Cardiac septum (tissue), 1 donor: Measurements from ENCODE around the gene HSDL2. TPM values are rescaled to one million over a fixed set of nuclear protein-coding genes. Genes with fewer than 3 reads are reported as not detected.
"Not testable (repeated sequence)": the region's sequence is repeated elsewhere in the genome, so short reads cannot be mapped to it uniquely, and the experiment has no call there.

Source experiments
- DNase-seq: peaks from one replicate; pipeline ENCODE4 v3.0.0-alpha.2; 2020; ENCODE audit warnings: low spot score
- intact Hi-C: fragments of 100-400 bp; cut with DNase I; formaldehyde crosslinking; loops from one replicate; pipeline ENCODE4 v1.14.0; 2022
- total RNA-seq: library from RNA; stranded (reverse); fragmentation: NEBNext Ultra II Directional; extraction: Animal tissue kit (Norgen Biotek cat#: 25700); gene quantifications from one replicate; pipeline ENCODE4 v1.2.1, GENCODE V29; 2021
- donor health status: DM: no; HTN: no; CAD: no.

The HSDL2 gene
- total RNA-seq, 1 donor from 2014 or later = 103 TPM

- intact Hi-C loops = loop anchor here (10.0 kb wide), 1 partner anchor 102 kb away; the partner anchor contains the start of gene KIAA1958
- DNase-seq = no peak
Measured at GRCh38 chr9:112382501-112383364, 2.8 kb downstream of the HSDL2 start.

- intact Hi-C loops = loop anchor here (10.0 kb wide), 1 partner anchor 101 kb away; the partner anchor contains the start of gene KIAA1958
- no peak for DNase-seq
Measured at GRCh38 chr9:112384219-112384618, 4.3 kb downstream of the HSDL2 start.

DNA sequence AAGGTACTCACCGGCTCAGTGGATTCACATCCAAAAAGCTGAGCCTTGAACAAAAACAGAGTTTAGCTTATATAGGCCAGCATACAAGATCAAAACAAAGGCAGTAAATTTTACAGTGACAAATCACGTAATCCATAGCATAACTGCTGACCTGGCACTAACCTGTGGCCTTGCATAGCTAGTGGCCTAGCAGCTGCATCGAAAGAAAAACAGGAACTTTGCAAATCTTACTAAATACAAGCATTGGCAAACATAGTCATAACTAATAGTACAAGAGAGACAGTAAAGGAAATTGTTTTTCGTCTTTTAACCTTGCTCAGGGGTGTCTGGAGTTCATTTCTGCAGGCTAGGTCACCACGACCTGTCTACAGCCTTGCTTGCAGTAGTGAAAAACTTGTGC, 4.8 kb downstream of the HSDL2 start:
- intact Hi-C loops = loop anchor here (10.0 kb wide), 1 partner anchor 100 kb away; the partner anchor contains the start of gene KIAA1958
- DNase-seq = no peak

DNA sequence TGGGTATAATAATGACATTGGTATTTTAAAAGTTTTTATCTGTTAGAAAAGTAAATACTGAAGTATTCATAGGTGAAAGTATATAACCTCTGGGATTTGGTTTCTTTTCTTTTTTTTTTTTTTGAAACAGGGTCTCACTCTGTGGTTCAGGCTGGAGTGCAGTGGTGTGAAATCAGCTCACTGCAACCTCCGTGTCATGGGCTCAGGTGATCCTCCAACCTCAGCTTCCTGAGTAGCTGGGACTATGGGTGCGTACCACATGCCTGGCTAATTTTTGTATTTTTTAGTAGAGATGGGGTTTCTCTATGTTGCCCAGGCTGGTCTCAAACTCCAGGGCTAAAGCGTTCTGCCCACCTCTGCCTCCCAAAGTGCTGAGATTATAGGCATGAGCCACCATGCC, 7.2 kb downstream of the HSDL2 start:
- no peak for DNase-seq
- intact Hi-C loops = loop anchor here (10.0 kb wide), 1 partner anchor 98 kb away; the partner anchor contains the start of gene KIAA1958

GRCh38 chr9:112389897-112390296, 10.0 kb downstream of the HSDL2 start:
- intact Hi-C loops = loop anchor here (10.0 kb wide), 1 partner anchor 95 kb away; the partner anchor contains the start of gene KIAA1958
- not testable (repeated sequence) for DNase-seq

GRCh38 chr9:112391936-112392560, 12.1 kb downstream of the HSDL2 start:
- intact Hi-C loops, DNase-seq: not testable (repeated sequence)

DNA sequence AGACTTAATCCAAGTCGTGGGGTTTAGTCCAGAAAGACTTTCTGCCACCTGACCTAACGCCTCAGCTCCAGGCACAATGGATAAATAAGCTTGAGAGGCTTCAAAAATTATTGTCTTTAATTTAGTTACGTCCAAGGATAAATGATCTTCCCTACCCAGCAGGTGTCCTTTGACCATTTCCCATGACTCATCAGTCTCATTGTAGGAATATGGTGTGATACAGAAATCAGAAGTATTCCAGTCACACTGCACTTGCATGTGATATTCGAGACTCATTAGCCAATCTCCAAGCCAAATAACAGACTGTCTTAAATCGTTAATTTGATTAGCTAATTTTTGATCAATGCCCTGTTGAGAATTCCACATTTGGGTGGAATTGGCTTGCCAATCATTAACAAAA, 13.2 kb downstream of the HSDL2 start:
- DNase-seq, intact Hi-C loops: not testable (repeated sequence)

DNA sequence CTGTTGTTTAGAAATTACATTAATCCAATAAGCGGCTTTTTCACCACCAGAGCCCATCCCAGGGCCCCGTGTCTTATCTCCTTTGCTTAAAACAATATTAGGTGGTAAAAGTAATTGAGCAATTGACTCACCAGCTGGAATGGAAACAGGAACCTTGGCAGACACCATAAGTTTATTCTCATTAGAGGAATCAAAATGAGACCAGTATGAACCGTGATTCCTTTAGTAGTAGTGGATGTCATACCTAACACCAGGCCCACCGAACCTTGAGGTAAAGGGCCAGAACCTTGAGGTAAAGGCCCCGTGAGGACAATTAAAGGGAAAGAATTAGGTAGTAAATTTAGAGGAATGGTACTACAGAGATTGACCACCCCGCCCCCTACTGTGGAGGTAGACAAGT, 16.5 kb downstream of the HSDL2 start:
- intact Hi-C loops = no loop called here

DNA sequence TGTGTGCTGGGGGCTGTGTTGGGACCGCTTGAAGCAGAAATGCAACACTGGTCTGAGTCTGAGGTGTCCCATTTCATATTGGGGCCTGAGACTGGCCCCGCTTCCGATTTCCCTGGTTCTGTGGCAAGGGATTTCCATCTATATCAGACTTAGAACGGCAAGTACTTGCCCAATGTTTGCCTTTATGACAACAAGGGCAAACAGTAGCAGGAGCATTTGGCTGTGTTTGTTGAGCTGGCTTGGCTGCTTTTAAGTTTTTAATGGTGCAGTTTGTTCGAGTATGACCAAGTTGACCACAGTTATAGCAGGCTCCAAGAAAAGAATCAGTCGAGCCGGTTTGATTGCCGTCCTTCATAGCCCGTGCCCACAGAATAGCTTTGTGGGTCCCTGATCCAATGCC, 17.0 kb downstream of the HSDL2 start:
- intact Hi-C loops = no loop called here
- no peak for DNase-seq

More for the DNA sequence above, 16.5 kb downstream of the HSDL2 start:
- DNase-seq = no peak

DNA sequence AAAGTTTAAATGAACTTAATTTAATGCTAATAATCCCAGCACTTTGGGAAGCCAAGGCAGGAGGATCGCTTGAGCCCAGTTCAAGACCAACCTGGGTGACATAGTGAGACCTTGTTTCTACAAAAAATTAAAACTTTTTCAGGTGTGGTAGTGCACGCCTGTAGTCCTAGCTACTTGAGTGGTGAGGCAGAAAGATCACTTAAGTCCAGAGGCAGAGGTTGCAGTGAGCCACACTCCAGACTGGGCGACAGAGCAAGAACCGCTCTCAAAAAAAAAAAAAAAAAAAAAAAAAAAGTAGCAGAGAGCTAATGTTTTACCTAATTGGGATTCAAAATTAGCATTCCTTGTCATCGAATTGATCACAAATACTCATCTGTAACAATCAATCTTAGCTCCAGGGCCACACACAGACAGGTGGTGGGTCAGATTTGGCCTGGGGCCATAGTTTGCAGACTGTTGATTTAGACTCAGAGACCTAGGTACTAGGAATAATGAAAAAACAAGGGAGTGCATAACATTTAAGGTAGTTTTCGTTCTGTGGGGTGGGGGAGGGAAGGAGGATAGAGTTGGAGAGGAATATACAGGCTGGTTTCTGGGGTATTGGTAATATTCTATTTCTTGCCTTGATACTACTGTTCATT, 21.4 kb downstream of the HSDL2 start:
- intact Hi-C loops = no loop called here
- no peak for DNase-seq

GRCh38 chr9:112403614-112404201, 23.8 kb downstream of the HSDL2 start:
- intact Hi-C loops = no loop called here
- no peak for DNase-seq

GRCh38 chr9:112404508-112404932, 24.6 kb downstream of the HSDL2 start:
- intact Hi-C loops = no loop called here
- DNase-seq = no peak

DNA sequence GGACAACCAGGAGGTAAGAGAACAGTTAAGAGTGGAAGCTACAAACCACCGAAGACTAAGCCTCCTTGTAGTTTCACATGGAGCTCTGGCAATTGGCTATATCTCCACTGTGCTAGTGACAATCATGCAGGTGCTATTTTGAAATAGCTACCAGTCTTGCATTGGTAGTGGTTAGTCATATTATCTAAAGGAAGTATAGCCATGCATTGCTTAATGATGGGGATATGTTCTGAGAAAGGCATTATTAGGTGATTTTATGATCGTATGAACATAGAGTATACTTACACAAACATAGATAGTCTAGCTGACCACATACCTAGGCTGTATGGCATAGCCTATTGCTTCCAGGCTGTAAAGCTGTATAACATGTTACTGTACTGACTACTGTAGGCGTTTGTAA, 28.4 kb downstream of the HSDL2 start:
- DNase-seq = no peak
- intact Hi-C loops = no loop called here

DNA sequence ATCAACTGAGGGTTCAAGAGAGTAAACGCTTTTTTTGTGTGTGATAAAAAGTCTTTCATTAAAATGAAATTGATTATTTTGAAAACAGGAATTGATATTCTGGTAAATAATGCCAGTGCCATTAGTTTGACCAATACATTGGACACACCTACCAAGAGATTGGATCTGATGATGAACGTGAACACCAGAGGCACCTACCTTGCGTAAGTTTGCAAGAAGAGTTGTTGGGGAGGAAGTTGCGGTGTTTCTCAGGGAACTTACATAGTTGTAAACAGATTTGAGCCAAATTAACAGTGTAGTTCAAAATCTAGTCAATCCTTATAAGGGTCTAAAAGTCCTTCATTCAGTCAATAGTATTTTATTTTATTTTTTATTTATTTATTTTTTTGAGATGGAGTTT, 28.9 kb downstream of the HSDL2 start:
- intact Hi-C loops = no loop called here
- no peak for DNase-seq

GRCh38 chr9:112409758-112410157, 29.9 kb downstream of the HSDL2 start:
- intact Hi-C loops = no loop called here
- no peak for DNase-seq

DNA sequence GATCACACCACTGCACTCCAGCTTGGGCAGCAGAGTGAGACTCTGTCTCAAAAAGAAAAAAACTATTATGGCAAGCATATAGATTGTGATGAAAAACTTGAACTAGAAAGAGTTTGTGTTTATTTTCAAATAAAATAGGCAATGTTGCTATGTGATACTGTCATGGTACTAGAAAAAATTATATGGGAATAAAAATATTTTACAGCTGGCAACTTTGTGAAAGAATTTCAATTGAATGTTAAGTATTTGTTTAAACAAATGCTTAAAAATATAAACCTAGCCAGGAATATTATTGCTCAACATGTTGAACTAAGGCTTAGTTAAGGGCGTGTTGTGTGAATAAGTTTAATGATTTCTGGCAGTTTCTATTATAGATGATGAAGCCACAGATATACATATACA, 31.7 kb downstream of the HSDL2 start:
- intact Hi-C loops = no loop called here
- DNase-seq = no peak

- DNase-seq, intact Hi-C loops: not testable (repeated sequence)
Measured at GRCh38 chr9:112413728-112414127, 33.8 kb downstream of the HSDL2 start.

GRCh38 chr9:112420208-112420607, 40.3 kb downstream of the HSDL2 start:
- no peak for DNase-seq
- intact Hi-C loops = no loop called here

DNA sequence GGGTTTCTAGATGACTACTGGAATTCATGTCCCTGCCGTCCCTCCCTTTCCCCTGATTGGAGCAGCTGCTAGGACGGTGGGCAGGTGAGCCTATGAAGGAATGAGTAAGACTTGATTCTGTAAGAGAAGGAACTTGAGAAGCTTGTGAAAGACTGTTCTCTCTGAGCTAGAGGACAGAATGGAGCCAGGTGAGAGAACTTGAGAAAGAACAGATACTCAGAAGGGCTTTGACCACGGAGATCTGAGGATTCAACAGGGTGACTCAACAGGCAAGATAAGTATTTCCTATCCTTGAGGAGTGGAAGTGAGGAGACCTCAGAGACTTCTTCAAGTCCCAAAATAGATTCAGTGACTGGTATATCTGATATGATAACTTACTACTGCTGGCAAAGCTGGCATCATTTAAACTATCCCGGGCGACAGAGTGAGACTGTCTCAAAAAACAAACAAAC, 41.9 kb downstream of the HSDL2 start:
- no peak for DNase-seq
- intact Hi-C loops = no loop called here
